ENCODE data around the gene MLIP. TPM values are rescaled to one million over a fixed set of nuclear protein-coding genes. Genes with fewer than 3 reads are reported as not detected.

MLIP gene
- total and polyA plus RNA-seq, 2 experiments from 2014 or later, result not detected

DNA sequence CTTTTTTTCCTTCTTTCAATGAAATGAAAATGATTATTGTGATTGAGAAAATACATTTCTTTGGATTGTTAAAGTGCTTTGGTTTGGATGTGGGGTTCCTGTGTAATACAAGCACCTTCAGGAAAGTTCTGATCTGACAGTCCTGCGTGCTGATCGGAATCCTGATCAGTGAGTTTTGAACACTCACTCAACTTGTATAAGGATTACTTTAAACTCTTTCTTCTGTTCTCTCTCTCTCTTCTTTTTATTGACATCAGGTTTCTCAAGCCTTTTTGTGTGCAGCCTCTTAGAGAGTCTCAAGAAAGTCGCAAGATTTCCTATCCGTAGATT lies 197.7 kb downstream of the MLIP start:
- Histone ChIP-seq H3K4me1 (ENCODE audit: insufficient read depth) (peaks cover 6% of the 10 kb centered on the region; the same call in 1 of the 2 replicates), H3K9me2 (ENCODE audit: insufficient read depth) (peaks cover 18% of the 10 kb centered on the region), H3K36me3 (ENCODE audit: insufficient read depth) (no peaks in the 10 kb centered on the region), H3K4me2 (no peak overlapping the region), H3F3A (replicated peaks; ENCODE audit: low read depth) (no peaks in the 10 kb centered on the region), H4K20me1 (replicated peaks; ENCODE audit: insufficient read depth) (no peaks in the 10 kb centered on the region), H3K27ac (ENCODE audit: low read depth) (no peak overlapping the region), H3K27me3 (ENCODE audit: insufficient read depth) (no peaks in the 10 kb centered on the region), H3K4me3 (no peak overlapping the region), H2AFZ (peak overlapping the region; percentile 33; the same call in 1 of the 2 replicates), H3K79me2 (replicated peaks; ENCODE audit: insufficient read depth) (no peaks in the 10 kb centered on the region)
- no peak for TF ChIP-seq POLR2AphosphoS5 (IDR thresholded peaks at IDR 0.05; ENCODE audit: low read depth)
- no peak for TF ChIP-seq ZNF331 (CRISPR knock-in tag; IDR thresholded peaks at IDR 0.05; ENCODE audit: low read depth)
- TF ChIP-seq, protein P1, sequence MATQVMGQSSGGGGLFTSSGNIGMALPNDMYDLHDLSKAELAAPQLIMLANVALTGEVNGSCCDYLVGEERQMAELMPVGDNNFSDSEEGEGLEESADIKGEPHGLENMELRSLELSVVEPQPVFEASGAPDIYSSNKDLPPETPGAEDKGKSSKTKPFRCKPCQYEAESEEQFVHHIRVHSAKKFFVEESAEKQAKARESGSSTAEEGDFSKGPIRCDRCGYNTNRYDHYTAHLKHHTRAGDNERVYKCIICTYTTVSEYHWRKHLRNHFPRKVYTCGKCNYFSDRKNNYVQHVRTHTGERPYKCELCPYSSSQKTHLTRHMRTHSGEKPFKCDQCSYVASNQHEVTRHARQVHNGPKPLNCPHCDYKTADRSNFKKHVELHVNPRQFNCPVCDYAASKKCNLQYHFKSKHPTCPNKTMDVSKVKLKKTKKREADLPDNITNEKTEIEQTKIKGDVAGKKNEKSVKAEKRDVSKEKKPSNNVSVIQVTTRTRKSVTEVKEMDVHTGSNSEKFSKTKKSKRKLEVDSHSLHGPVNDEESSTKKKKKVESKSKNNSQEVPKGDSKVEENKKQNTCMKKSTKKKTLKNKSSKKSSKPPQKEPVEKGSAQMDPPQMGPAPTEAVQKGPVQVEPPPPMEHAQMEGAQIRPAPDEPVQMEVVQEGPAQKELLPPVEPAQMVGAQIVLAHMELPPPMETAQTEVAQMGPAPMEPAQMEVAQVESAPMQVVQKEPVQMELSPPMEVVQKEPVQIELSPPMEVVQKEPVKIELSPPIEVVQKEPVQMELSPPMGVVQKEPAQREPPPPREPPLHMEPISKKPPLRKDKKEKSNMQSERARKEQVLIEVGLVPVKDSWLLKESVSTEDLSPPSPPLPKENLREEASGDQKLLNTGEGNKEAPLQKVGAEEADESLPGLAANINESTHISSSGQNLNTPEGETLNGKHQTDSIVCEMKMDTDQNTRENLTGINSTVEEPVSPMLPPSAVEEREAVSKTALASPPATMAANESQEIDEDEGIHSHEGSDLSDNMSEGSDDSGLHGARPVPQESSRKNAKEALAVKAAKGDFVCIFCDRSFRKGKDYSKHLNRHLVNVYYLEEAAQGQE (IDR thresholded peaks at IDR 0.05; ENCODE audit: unreplicated experiment), result no peak
- TF ChIP-seq STAT1 (IDR thresholded peaks at IDR 0.05; ENCODE audit: unreplicated experiment), result no peak
- TF ChIP-seq EZH2phosphoT487 (IDR thresholded peaks at IDR 0.05; ENCODE audit: unreplicated experiment), result no peak
- no peak for TF ChIP-seq CTCF (conservative IDR thresholded peaks at IDR 0.05; ENCODE audit: low read depth in 2 of 2)
- TF ChIP-seq, protein P2, sequence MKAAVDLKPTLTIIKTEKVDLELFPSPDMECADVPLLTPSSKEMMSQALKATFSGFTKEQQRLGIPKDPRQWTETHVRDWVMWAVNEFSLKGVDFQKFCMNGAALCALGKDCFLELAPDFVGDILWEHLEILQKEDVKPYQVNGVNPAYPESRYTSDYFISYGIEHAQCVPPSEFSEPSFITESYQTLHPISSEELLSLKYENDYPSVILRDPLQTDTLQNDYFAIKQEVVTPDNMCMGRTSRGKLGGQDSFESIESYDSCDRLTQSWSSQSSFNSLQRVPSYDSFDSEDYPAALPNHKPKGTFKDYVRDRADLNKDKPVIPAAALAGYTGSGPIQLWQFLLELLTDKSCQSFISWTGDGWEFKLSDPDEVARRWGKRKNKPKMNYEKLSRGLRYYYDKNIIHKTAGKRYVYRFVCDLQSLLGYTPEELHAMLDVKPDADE (IDR thresholded peaks at IDR 0.05), result no peak
- no peak for TF ChIP-seq CREB1 (CRISPR knock-in tag; IDR thresholded peaks at IDR 0.05; ENCODE audit: low read depth)
- no peak for TF ChIP-seq EZH2 (IDR thresholded peaks at IDR 0.05; ENCODE audit: low read depth, unreplicated experiment)
- no peak for TF ChIP-seq ZNF462 (CRISPR knock-in tag; IDR thresholded peaks at IDR 0.05)
- no peak for TF ChIP-seq JUNB (IDR thresholded peaks at IDR 0.05; ENCODE audit: unreplicated experiment)
- no peak overlapping the region for H3K4me3 Mint-ChIP-seq
- H3K27me3 Mint-ChIP-seq (ENCODE audit: insufficient read depth, low read depth, poor library complexity), result peaks cover 2% of the 10 kb centered on the region
- DNase-seq (ENCODE audit: low spot score) (no peak), ATAC-seq (no peak)
- H3K36me3 Mint-ChIP-seq (ENCODE audit: low read depth), result no peaks in the 10 kb centered on the region
- no peaks in the 10 kb centered on the region for H3K9me3 Mint-ChIP-seq
- H3K4me1 Mint-ChIP-seq, result peaks cover 3% of the 10 kb centered on the region; the same call in 1 of the 3 replicates
- H3K27ac Mint-ChIP-seq, result no peak overlapping the region
